Nucleus accumbens (tissue), 56 donors: ENCODE results near the gene SULT1B1.
"Not testable (repeated sequence)": the region's sequence is repeated elsewhere in the genome, so short reads cannot be mapped to it uniquely, and the experiment has no call there.

Experiments
- DNase-seq, 56 donors: peaks; one replicate each; lab custom pipeline; 2025; lab: John Stamatoyannopoulos, UW

The SULT1B1 gene

DNA sequence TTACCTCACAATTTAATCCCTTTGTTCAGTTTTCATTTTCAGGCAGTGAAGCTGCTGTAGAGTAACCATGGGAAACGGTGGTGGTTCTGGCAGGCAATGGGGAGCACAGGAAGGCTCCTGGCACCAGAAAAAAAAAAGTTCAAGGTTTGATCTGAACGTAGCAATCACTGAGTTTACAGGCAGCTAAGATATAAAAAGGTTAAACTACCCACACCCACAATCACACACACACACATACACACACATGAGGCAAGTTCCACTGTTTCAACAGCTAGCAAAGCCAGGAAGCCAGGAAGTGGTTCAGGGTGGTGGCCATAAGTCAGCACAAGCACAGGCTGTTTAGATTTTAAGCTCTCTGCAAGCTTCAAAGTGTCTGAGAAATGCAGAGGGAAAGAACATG, at the start of gene SULT1B1:
SULT1B1 (minus strand) TSS at position 166 of the 400 bp plus-strand sequence. CDS start 5,403 bp downstream, outside the sequence.
- no peak for DNase-seq

DNA sequence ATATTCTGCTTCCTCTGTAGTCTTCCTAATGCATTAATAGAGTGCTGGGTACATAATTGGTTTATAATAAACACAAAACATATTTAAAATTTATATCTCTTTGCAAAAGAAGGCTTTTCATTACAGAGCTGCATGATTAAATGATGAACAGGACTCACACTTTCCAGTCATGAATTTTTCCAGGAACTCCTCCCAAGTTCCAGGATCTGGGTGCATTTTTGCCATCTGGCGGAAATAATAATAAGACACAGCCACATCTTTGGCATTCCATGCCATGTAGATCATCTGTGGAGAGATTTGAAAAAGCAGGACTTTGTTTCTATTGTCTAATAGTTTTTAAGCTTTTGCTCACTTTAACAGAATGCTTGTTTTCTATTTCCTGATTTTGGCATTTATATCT, 40.2 kb upstream of the SULT1B1 start:
- DNase-seq: no peak

DNA sequence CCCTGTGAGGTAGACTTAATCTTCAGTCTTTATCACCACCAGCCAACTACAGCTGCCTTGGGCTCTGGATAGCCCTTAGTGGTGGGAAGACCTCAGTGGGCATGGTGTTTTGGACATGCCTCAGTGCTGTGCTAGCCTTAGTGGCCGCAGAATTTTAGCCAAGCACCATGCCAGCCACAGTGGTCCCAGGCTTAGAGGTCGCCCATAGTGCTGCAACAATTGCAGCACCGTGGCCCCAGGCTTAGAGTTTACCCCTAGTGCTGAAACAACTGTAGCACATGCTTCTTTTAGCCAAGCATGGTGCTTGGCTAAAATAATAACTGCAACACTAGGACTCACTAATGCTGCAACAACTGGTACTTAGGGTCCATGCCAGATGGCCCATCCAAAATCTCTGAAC, 38.9 kb upstream of the SULT1B1 start:
- no peak for DNase-seq

DNA sequence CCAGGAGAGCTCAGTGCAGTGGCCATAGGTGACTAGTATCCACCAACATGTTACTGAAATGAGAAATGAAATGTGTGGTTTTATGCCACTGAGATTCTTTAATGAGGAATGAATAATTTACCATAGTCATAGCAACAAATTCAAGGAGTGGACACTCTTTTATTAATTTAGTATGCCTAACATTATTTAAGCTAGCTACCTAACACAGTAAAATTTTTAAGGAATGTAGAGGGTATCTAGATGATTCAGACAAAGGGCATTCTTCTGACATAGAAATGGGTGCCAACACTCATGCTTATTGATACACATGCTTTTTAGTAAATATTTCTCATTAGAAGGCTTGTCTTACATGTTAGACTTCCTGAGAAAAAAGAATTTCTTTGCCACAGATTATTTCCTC, 33.3 kb upstream of the SULT1B1 start:
- DNase-seq: no peak

DNA sequence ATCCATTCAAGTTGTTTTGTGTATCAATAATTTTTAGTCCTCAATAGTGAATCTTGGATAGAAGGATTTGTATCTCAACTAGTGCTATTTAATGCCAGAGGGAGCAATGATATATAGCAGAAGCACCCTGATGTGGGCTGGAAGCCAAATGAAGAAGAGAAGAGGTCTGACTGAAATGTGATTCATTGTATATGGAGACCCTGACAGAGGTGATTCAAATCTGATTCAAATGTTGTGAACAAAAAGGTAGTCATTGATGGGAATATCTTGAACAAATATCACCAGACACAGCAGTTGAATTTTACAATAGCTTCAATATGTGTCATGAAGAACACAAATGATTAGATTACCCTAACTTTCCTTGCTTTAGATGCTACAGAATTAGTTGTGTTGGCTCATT, 27.5 kb upstream of the SULT1B1 start:
- DNase-seq: no peak

DNA sequence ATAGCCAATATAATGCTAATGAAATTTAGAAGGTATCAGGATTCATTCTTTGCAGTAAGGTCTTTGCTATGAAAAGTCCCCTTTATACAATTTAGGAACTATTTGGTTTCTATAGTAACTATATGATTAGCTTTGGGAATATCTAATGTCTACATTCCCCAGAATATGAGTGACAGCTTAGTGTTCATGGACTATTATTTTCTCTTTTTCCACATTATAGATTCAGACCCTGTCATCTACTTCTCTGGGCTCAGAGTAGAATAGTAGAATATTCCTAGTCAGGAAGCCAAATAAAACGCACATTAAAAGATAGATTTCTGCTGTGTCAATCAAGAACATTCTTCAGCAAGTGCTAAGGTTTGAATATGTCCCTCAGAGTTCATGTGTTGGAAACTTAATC, 26.1 kb upstream of the SULT1B1 start:
- DNase-seq: no peak

DNA sequence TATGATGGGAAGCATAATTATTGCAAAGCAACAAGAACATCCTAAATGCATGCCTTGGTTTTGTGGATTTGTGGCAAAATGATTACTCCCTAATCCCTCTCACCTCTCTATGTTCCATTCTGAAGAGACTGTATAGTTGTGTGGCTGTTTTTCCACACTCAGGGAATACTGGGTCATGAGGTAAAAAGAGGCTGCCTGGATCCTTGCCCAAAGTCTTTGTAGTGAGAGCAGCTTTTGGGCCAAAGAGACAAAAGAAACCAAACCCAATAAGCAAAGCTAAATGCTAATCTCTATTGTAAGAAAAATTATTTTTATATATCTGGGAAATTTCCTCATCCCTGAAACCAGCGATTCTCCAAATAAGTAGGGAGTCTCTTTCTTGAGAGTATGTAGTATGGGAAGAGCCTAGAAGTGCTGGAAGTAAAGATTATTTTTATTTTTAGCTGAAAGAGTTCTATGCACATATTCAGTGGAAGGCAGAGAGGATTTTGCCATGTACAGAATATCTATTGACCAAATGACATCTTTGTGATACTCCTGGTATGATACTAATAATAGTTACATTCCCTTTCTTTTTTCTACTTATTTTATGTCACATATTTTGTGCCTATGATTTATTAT, 24.9 kb upstream of the SULT1B1 start:
- DNase-seq: no peak

DNA sequence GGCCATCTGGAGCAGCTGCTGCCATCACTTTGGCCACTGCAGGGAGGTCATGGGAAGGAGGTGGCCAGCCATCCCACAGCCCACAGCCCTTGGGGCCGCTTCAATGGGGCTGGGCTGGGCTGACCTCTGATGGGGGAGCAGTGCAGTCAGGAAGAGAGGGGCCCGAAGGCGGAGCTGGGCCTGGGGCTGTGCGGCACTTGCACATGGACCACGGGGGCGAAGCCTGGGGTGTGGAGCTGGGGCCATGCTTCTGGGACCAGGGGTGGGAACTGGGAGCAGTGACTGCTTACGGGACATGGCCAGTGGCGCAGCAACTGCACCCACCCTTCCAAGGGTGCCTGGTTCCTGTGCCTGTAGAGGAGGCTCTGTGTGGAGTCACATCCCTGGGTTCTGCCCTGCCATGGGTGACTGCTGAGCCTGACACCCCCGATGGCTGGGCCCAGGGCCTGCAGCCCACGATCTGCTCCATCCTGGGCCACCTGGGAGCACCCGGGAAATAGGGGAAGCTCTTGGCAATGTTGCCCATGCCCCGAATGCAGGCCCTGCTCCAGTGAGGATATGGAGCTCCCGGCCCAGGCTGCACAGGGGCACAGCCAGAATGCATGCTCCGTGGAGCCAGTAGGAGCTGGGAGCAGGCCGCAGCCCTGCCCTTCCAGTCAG, 22.4 kb upstream of the SULT1B1 start:
- no peak for DNase-seq

DNA sequence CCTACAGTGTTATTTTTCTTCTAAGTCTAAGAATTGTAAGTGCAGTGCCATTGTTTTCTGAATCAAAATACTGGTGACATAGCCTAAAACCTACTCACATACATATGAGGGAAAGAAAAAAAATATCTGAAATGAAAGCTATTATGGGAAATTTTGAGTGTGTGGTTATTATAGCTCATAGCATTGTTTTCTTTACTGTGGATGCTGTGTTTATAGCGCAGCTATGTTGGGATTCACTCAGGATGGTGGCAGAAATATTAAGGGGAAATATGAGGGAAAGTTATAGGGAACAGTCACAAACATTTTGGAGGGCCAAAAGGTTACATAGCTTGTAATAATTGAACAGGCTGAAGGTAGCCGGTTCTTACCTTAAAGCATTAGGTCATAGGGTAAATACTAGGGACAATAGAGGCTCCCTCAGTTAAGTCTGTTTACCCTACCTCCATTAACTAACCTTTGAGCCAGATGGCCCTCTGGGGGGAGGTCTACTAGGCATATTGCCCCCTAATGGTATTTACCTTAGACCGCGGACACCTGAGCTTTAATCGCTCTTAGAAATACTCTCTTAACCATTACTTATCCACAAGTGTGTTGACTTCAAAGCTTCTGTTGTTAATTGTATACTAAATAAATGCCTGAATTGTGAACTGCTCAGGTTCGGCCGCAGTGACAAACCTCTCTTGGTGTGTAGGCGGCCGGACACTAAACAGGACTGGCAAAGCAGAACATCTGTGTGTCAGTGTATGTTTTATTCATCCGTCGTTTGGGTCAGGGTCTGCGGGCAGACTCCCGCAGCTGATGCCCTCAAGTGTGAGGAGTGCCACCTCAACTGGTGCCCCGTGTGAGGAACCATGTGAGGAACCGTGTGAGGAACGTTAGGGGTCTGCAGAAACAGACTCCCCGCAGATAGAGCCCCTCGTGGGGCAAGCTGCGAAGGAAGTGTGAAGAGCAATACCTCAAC, 21.3 kb upstream of the SULT1B1 start:
- no peak for DNase-seq

DNA sequence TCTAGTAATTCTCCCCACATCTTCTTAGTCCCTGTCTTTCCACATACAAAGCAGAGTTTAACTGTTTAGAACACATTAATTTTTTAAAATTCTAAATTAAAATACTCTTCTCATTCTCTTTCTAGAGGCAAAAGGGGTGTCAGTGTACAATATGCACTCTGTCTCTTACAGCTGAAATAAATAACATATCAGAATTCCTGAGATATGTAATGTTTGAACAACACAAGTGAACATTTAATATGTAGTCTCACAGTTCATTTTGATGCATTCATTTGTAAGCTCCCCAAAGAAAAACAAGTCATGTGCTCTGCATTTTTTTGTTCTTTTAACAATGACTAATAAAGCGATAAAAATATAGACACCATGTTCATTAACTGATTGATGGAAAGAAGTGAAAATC, 19.7 kb upstream of the SULT1B1 start:
- no peak for DNase-seq

DNA sequence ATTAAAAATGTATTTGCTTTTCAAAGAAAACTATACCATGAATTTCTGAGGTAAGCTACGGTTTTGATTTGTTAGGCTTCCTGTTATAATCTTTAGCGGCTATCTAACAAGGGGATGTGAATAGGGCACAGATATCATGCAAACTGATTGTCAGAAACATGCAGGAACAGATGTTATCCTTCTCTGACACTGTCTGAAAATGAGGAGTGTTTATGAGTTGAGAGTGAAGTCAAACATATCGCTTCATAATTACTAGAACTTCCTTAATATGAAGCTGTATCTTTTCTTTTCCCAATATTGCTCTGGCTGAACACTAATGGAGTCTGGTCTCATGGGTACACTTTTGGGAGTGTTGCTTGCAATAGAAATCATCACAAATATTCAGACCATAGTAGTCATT, 16.3 kb upstream of the SULT1B1 start:
- DNase-seq: no peak

DNA sequence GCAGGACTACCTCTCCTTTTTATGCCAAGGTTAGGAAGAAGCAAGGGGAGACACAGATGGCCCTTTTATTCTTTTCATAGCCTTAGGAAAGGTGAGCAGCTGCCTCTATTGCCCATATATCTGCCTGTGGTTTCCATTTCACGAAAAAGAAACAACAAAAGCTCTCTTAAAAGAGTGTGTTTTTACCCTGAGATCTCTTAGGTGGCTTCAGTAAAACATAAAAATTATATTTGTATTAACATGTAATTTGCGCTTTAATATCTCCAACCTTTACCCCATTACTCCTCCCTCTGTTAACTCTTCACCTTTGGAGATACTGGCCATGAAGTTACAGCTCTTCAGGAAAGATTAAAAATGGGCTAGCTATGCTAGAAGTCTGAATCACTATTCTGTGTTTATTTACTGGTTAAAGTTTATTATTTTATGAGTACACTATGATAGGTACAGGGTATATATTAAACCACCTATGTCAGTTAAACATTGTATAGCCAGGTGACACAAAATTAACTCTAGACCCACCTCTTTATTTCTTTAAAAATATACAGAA, 15.0 kb upstream of the SULT1B1 start:
- no peak for DNase-seq

DNA sequence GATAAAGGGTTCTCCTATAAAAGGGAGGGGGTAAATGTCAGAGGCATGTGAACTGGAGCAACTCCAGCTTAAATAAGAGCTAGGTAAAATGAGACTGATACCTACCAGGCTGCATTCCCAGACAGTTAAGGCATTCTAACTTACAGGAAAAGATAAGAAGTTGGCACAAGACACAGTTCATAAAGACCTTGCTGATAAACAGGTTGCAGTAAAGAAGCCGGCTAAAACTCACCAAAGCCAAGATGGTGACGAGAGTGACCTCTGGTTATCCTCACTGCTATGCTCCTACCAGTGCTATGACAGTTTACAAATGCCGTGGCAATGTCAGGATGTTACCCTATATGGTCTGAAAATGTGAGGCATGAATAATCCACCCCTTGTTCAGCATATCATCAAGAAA, 13.1 kb upstream of the SULT1B1 start:
- no peak for DNase-seq

DNA sequence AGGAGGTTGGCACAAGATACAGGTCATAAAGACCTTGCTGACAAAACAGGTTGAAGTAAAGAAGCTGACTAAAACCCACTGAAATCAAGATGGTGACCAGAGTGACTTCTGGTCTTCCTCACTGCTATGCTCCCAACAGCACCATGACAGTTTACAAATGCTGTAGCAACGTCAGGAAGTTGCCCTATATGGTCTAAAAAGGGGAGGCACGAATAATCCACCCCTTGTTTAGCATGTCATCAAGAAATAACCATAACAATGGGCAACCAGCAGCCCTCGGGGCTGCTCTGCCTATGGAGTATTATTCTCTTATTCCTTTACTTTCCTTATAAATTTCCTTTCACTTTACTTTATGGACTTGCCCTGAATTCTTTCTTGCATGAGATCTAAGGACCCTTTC, 8.1 kb upstream of the SULT1B1 start:
- DNase-seq: not testable (repeated sequence)

DNA sequence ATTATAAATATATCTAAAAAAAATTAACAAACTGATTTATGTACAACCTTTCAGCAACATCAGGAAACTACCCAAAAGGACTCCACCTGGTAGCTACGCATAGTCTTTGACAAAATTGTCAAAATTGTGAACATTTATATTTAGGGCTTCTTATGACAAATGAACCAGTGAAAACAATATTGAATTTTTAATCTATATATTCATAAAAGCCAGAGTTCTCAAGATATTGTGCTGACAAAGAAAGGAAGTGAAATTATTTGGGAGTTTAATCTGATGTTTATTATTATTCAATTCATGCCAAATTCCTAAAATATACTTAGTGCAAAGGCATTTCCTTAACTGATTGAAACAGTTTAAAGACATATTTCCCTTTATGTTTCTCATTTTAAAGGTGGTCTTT, 5.3 kb upstream of the SULT1B1 start:
- DNase-seq: no peak

DNA sequence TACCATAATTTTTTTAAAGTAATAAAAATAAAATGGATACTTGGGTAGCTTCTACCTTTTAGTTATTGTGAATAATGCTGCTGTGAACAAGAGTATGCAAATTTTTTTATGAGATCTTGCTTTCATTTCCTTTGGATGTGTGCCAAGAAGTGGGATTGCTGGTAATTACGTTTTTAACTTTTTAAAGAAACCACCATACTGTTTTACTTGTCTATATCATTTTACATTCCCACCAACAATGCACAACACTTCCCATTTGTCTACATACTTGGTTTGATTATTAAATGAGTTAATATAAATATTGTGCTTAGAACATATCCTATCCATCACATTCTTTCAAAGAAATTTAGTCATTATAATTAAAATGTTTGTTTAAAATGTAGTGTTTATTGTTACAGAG, 3.9 kb upstream of the SULT1B1 start:
- DNase-seq: no peak

DNA sequence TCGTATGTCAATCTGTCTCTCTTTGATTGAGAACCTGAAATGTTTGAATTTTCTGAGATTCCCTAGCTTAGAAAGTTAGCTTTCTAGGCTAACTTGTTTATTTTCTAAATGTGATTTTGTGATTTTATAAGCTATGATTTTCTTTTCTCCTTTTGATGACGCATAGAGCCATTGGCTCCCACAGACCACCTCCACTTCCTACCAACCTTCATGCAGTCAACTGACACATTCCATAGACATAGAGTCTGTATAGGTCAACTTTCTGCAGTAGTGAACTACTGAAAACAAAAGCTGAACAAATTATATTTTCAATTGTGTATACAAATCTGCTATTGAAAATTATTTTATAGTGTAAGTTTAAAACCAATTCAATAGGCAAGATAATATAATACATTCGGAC, 2.8 kb upstream of the SULT1B1 start:
- no peak for DNase-seq

DNA sequence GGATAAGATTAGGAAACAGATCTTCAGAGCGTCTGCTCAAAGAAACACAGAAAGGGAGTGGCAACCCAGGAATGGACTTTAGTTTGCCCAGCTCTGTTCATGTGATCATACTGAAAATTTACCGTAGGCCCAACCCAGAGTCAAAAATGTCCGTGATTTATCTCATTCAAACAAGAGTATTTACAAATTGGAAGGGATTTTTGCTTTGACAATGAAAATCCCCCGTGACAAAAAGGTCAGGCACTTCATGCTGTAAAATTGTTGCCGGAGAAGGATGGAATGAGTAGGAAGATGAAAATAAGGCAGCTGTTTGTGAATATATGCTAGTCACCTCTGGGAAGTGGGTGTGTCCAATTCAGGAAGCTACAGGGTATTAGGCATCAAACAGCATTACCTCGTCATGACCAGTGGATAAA, 1.2 kb downstream of the SULT1B1 start:
- DNase-seq: no peak

DNA sequence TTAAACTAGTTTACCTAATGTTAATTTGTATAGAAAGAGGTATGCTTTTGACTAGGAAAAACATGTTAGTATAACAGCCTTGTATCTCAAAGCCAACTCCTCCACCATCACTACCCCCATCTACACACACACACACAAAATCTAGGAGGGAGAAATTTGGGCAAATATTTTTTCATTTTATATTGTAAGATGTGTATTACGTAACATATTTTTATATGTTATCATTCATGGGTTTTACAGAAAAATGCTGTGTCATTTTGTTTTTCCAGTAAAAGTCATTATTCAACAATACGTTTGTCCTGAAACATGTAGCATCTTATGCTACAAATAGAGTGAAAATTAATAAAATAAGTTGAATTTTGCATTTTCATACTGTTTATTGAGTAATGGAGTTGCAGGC, 3.0 kb downstream of the SULT1B1 start:
- DNase-seq: no peak

DNA sequence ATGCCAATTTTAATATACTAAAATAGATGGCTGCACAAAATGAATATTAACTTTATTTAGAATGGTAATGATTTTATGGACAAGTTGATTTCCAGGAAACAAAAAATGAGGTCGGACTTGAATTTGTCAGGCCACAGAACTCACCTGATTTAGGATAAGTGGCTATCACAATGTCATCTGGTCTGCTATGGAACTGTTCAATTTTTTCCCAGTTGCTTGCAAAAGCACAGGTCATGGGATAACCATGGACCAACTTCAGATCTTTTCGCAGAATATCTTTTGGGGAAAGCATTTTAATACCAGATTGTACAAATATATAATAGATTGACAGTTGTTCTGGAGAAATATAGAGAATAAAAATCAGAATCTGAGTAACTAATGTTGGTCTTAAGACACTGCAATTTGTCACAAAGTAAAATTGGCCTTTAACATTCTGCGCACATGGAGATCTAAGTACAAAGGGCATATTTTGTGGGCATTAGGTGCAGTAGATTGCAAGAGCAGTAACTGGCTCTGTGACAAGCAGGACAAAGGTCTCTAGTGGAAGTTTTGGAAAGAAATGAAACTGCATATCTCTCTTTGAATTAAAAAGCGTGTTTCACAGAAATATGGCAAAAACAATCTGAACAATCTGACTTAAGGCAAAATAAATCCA, 5.4 kb downstream of the SULT1B1 start:
- no peak for DNase-seq

DNA sequence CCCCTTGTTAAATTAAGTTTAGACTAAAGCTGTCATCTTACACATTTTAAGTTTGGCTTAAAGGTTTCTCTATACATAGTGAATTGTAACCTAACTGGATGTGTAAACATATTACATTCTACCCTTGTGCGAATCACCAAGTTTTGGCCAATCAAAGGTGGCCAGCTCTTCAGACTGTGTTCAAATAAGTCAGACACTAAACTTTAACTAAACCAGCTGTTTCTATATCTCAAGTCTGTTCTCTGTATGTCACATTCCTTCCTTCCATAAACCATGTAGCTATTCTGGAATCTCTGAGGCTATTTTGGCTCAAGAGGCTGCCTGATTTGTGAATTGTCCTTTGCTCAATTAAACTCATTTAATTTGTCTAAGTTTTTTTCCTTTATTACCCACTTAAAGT, 6.7 kb downstream of the SULT1B1 start:
- no peak for DNase-seq
